Upper lobe of left lung (tissue), 4 donors: ENCODE data around the gene CELSR2.

Experiments used
- EP300 ChIP-seq, 4 donors: sonication (generic); formaldehyde crosslinking; IDR thresholded peaks; one replicate each; pipeline ENCODE4 v1.5.1; 2017; ENCODE audit warnings: antibody characterized with exemption in 4 of 4, control low read depth in 2 of 4
- POLR2A ChIP-seq, 4 donors: fragments of 450-650 bp; IDR thresholded peaks; one replicate each; pipeline ENCODE4 v1.5.1; 2016 to 2017; ENCODE audit warnings: antibody characterized with exemption in 4 of 4, mild to moderate bottlenecking in 2 of 4
- POLR2AphosphoS5 ChIP-seq, 2 donors: sonication (generic); formaldehyde crosslinking; IDR thresholded peaks; one replicate each; pipeline ENCODE4 v1.5.1; 2017; ENCODE audit warnings: antibody characterized with exemption in 2 of 2
- TF ChIP-seq, protein P1 (sequence below), 6 experiments: fragments of 450-650 bp in 4 of 6; fragments of 200-600 bp in 2 of 6; sonication (generic) in 2 of 6; IDR thresholded peaks; one replicate each; pipeline ENCODE4 v1.5.1; 2016 to 2019; ENCODE audit warnings: antibody characterized with exemption in 6 of 6

DNA sequence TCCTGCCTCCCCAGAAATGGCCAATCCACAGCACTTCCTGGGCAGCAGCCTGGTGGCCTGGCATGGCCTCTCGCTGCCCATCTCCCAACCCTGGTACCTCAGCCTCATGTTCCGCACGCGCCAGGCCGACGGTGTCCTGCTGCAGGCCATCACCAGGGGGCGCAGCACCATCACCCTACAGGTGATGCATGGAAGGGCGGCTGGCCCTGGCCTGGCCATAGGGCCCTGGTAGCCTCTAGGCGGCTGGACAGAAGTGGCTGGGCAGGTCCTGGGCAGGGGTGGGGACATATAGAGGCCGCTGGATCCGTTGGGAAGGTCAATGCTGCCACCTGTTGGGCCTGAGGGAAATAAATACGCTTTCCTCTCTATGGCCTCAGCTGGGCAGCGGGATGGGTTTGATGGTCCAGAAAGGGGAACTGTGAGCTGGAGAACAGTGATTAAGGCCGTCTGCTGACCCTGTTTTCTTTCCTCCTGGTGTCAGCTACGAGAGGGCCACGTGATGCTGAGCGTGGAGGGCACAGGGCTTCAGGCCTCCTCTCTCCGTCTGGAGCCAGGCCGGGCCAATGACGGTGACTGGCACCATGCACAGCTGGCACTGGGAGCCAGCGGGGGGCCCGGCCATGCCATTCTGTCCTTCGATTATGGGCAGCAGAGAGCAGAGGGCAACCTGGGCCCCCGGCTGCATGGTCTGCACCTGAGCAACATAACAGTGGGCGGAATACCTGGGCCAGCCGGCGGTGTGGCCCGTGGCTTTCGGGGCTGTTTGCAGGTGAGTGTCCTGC lies 14.4 kb downstream of the CELSR2 start:
- TF ChIP-seq, protein P1, sequence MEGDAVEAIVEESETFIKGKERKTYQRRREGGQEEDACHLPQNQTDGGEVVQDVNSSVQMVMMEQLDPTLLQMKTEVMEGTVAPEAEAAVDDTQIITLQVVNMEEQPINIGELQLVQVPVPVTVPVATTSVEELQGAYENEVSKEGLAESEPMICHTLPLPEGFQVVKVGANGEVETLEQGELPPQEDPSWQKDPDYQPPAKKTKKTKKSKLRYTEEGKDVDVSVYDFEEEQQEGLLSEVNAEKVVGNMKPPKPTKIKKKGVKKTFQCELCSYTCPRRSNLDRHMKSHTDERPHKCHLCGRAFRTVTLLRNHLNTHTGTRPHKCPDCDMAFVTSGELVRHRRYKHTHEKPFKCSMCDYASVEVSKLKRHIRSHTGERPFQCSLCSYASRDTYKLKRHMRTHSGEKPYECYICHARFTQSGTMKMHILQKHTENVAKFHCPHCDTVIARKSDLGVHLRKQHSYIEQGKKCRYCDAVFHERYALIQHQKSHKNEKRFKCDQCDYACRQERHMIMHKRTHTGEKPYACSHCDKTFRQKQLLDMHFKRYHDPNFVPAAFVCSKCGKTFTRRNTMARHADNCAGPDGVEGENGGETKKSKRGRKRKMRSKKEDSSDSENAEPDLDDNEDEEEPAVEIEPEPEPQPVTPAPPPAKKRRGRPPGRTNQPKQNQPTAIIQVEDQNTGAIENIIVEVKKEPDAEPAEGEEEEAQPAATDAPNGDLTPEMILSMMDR (IDR thresholded peaks at IDR 0.05) = peak; percentile 96 to 100 (median 100)
- no peak for TF ChIP-seq POLR2A (IDR thresholded peaks at IDR 0.05)
- peak in 1 of 2 donors; percentile 36 for TF ChIP-seq POLR2AphosphoS5 (IDR thresholded peaks at IDR 0.05)
- TF ChIP-seq EP300 (IDR thresholded peaks at IDR 0.05) = no peak
